Hepatocyte (in vitro differentiated cells): ENCODE results near the gene PNPLA7. TPM values are rescaled to one million over a fixed set of nuclear protein-coding genes. Genes with fewer than 3 reads are reported as not detected.

Experiments used
- DNase-seq: peaks from one replicate; pipeline ENCODE4 v3.0.0-alpha.2; 2016; ENCODE audit warnings: low spot score
- H2AFZ ChIP-seq: fragments of 200-600 bp; sonication (generic); 2 replicates; pipeline ENCODE4 v1.6.0; 2016; ENCODE audit warnings: antibody characterized with exemption, mild to moderate bottlenecking
- H3K27ac ChIP-seq: fragments of 200-600 bp; sonication (generic); 2 replicates; pipeline ENCODE4 v1.5.1; 2016; ENCODE audit warnings: mild to moderate bottlenecking
- H3K27me3 ChIP-seq: fragments of 200-600 bp; sonication (generic); 2 replicates; pipeline ENCODE4 v1.6.1; 2016
- H3K36me3 ChIP-seq: fragments of 200-600 bp; sonication (generic); replicated peaks from 2 replicates; pipeline ENCODE4 v1.5.1; 2016; ENCODE audit warnings: low read depth; ENCODE audit not compliant: insufficient read depth
- H3K4me1 ChIP-seq: fragments of 200-600 bp; sonication (generic); 2 replicates; pipeline ENCODE4 v1.5.1; 2016; ENCODE audit warnings: mild to moderate bottlenecking, moderate library complexity; ENCODE audit not compliant: insufficient read depth
- H3K4me2 ChIP-seq: fragments of 200-600 bp; sonication (generic); 2 replicates; pipeline ENCODE4 v1.6.0; 2016
- H3K4me3 ChIP-seq: fragments of 200-600 bp; sonication (generic); 2 replicates; pipeline ENCODE4 v1.5.1; 2016; ENCODE audit warnings: mild to moderate bottlenecking
- H3K79me2 ChIP-seq: fragments of 200-600 bp; sonication (generic); 2 replicates; pipeline ENCODE4 v1.6.0; 2017; ENCODE audit warnings: mild to moderate bottlenecking
- H3K9me2 ChIP-seq: fragments of 200-600 bp; sonication (generic); replicated peaks from 2 replicates; pipeline ENCODE4 v1.6.0; 2017; ENCODE audit warnings: mild to moderate bottlenecking; ENCODE audit not compliant: insufficient read depth
- H3K9me3 ChIP-seq: fragments of 200-600 bp; sonication (generic); 2 replicates; pipeline ENCODE4 v1.5.1; 2016; ENCODE audit warnings: low read depth, mild to moderate bottlenecking
- H4K20me1 ChIP-seq: fragments of 200-600 bp; sonication (generic); 2 replicates; pipeline ENCODE4 v1.6.0; 2016; ENCODE audit warnings: mild to moderate bottlenecking; ENCODE audit not compliant: insufficient read depth, poor library complexity, severe bottlenecking
- EZH2 ChIP-seq: fragments of 200-600 bp; sonication (generic); IDR thresholded peaks from 2 replicates; pipeline ENCODE4 v1.6.1; 2016; ENCODE audit warnings: antibody characterized with exemption, mild to moderate bottlenecking, borderline replicate concordance
- EZH2phosphoT487 ChIP-seq: fragments of 200-600 bp; sonication (generic); IDR thresholded peaks from one replicate; pipeline ENCODE4 v1.6.1; 2018; ENCODE audit warnings: antibody characterized with exemption, mild to moderate bottlenecking, low read depth, moderate library complexity; ENCODE audit not compliant: unreplicated experiment, severe bottlenecking
- WGBS: methylation state at CpG from one replicate; pipeline ENCODE4 v1.1.6; 2016; ENCODE audit warnings: low lambda C conversion rate; ENCODE audit errors: missing lambda C conversion rate; 5-methylcytosine and 5-hydroxymethylcytosine counted together
- polyA plus RNA-seq: library from polyadenylated mRNA; unstranded; fragments of >200 nt; fragmentation: Nextera tagmentation; extraction: Ambion mirVana; gene quantifications from 2 replicates; pipeline ENCODE4 v1.2.1, GENCODE V29; 2016
- total RNA-seq: library from RNA; depleted of rRNA; stranded (reverse); fragments of >200 nt; gene quantifications from 2 replicates; pipeline ENCODE4 v1.2.3, GENCODE V29; 2014
- TF ChIP-seq, protein P1 (sequence below): fragments of 200-600 bp; sonication (generic); IDR thresholded peaks from 2 replicates; pipeline ENCODE4 v1.5.1; 2016; ENCODE audit warnings: antibody characterized with exemption, mild to moderate bottlenecking; ENCODE audit not compliant: poor library complexity

Gene PNPLA7
- total and polyA plus RNA-seq, 2 experiments from 2014 or later = 0.62 to 0.77 TPM

DNA sequence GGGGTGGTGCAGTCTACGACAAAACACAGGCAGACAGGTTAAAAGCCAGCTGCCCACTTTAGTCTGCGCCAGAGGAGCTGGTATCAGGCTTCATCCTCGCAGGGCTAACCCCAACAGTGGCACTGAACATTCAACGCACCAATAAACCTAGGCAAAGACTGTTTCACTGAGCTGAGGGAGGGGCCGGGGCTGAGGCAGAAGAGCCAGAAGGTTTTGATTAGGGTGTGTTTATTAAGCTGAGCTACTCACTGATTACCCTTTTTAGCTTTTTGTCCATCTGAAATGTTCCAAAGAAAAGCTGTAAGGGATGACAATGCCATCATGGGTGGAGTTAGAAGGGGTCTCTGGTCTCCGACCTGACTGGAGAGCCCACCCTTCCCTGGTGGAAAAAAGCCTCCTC is 38.7 kb upstream of the PNPLA7 start:
- Histone ChIP-seq H3K27me3 (no peaks in the 10 kb centered on the region), H3K4me3 (peak overlapping the region; percentile 72), H2AFZ (no peak overlapping the region), H3K4me2 (peak overlapping the region; percentile 98), H3K79me2 (peaks cover 31% of the 10 kb centered on the region), H3K36me3 (no peaks in the 10 kb centered on the region), H3K9me2 (no peaks in the 10 kb centered on the region), H4K20me1 (peaks cover 10% of the 10 kb centered on the region), H3K4me1 (peaks cover 7% of the 10 kb centered on the region), H3K27ac (no peak overlapping the region), H3K9me3 (no peaks in the 10 kb centered on the region)
- TF ChIP-seq EZH2 (no peak), EZH2phosphoT487 (no peak)
- TF ChIP-seq, protein P1, sequence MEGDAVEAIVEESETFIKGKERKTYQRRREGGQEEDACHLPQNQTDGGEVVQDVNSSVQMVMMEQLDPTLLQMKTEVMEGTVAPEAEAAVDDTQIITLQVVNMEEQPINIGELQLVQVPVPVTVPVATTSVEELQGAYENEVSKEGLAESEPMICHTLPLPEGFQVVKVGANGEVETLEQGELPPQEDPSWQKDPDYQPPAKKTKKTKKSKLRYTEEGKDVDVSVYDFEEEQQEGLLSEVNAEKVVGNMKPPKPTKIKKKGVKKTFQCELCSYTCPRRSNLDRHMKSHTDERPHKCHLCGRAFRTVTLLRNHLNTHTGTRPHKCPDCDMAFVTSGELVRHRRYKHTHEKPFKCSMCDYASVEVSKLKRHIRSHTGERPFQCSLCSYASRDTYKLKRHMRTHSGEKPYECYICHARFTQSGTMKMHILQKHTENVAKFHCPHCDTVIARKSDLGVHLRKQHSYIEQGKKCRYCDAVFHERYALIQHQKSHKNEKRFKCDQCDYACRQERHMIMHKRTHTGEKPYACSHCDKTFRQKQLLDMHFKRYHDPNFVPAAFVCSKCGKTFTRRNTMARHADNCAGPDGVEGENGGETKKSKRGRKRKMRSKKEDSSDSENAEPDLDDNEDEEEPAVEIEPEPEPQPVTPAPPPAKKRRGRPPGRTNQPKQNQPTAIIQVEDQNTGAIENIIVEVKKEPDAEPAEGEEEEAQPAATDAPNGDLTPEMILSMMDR = no peak
- no peak for DNase-seq
- WGBS = 61% methylated on average over 6 of the region's 6 CpGs

DNA sequence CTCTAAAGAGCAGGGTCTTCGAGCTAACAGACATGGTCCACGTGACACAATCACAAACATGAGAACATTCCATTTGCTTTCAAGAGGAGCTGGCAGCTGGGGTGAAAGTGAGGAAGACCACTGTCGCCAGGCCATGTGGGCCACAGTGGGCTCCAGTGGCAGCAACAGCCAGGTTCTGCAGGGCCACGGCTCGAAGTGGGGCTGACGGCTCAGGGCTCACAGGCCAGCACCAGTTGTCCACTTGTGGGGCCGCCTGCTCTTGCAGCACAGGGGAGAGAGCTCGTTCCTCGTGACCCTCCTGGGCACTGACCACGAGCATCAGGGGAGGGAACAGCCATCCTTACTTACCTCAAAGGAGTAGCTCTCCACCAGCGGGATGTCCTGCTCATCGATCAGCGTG is 38.1 kb upstream of the PNPLA7 start:
- Histone ChIP-seq H3K4me2 (peak overlapping the region; percentile 98), H3K4me3 (no peak overlapping the region), H2AFZ (no peak overlapping the region), H3K79me2 (peaks cover 31% of the 10 kb centered on the region), H3K9me3 (no peaks in the 10 kb centered on the region), H3K27ac (no peak overlapping the region), H4K20me1 (peaks cover 10% of the 10 kb centered on the region), H3K4me1 (peaks cover 7% of the 10 kb centered on the region), H3K36me3 (no peaks in the 10 kb centered on the region), H3K9me2 (no peaks in the 10 kb centered on the region), H3K27me3 (no peaks in the 10 kb centered on the region)
- 90% methylated on average over 13 of the region's 13 CpGs for WGBS
- TF ChIP-seq EZH2 = no peak
- TF ChIP-seq, protein P1 = no peak
- no peak for TF ChIP-seq EZH2phosphoT487
- no peak for DNase-seq

DNA sequence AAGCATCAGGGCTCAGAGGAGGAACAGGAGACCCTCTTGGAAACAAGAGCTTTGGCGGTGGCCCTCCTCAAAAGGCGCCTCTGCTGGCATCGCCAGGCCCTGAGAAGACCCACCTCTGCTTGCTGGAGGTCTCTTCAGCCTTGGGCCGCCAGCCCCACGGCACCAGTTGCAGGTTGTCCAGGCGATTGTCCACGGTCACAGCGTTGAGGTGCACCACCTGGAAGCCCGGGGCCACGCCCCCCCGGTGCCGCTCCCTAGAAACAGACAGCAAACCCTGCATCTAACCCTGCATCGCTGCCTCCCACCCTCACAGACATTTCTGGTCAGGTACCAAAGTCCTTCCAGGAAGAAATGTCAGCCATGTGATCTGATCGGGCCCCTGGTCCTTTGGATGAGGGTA is 36.7 kb upstream of the PNPLA7 start:
- 97% methylated on average over 14 of the region's 14 CpGs for WGBS
- no peak for DNase-seq
- H3K4me3 ChIP-seq = no peak overlapping the region
- TF ChIP-seq EZH2phosphoT487 = no peak
- TF ChIP-seq, protein P1 = no peak
- no peak for TF ChIP-seq EZH2
- peaks cover 31% of the 10 kb centered on the region for H3K79me2 ChIP-seq
- no peak overlapping the region for H3K4me2 ChIP-seq
- H4K20me1 ChIP-seq = peaks cover 10% of the 10 kb centered on the region
- H3K4me1 ChIP-seq = peaks cover 7% of the 10 kb centered on the region
- H3K9me2 ChIP-seq = no peaks in the 10 kb centered on the region
- H3K27ac ChIP-seq = no peak overlapping the region
- no peaks in the 10 kb centered on the region for H3K36me3 ChIP-seq
- H3K27me3 ChIP-seq = no peaks in the 10 kb centered on the region
- H2AFZ ChIP-seq = no peak overlapping the region
- no peaks in the 10 kb centered on the region for H3K9me3 ChIP-seq

DNA sequence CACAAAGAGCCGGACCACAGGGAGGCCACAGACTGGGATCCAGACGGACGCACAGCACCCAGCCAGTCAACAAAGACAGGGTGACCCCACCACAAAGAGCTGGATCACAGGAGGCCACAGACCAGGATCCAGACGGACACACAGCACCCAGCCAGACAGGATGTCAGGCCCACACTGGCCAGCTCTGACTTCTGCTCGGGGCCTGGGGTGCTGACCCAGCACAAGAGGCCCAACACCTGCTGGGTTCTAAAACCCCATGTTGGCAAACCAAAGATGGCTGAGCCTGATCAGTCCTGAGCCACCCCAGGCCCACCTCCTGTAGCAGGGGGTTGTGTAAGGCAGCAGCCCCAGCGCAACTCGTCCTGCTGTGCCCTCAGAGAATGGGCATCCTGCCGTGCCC is 33.8 kb upstream of the PNPLA7 start:
- TF ChIP-seq EZH2phosphoT487 (no peak), EZH2 (no peak)
- TF ChIP-seq, protein P1 = no peak
- peaks cover 6% of the 10 kb centered on the region for H4K20me1 ChIP-seq
- H3K4me1 ChIP-seq = peaks cover 7% of the 10 kb centered on the region
- no peaks in the 10 kb centered on the region for H3K36me3 ChIP-seq
- H3K27me3 ChIP-seq = no peaks in the 10 kb centered on the region
- H3K4me2 ChIP-seq = no peak overlapping the region
- WGBS = 93% methylated on average over 8 of the region's 8 CpGs
- H3K79me2 ChIP-seq = peaks cover 23% of the 10 kb centered on the region
- H2AFZ ChIP-seq = no peak overlapping the region
- no peaks in the 10 kb centered on the region for H3K9me2 ChIP-seq
- H3K27ac ChIP-seq = no peak overlapping the region
- DNase-seq = no peak
- H3K4me3 ChIP-seq = no peak overlapping the region
- no peaks in the 10 kb centered on the region for H3K9me3 ChIP-seq
